SK-N-SH treated with all-trans-retinoic acid at 6 μM for 48 hours (cell line): Measurements from ENCODE around the gene AP4E1.

Experiments
- ARNTL ChIP-seq: fragments of 450-650 bp; formaldehyde crosslinking; IDR thresholded peaks from 2 replicates; pipeline ENCODE4 v1.5.0; 2020; ENCODE audit warnings: low read depth, mild to moderate bottlenecking, moderate library complexity, borderline replicate concordance
- BACH2 ChIP-seq: fragments of 250-450 bp; sonication (Bioruptor Pico); IDR thresholded peaks from 2 replicates; pipeline ENCODE4 v1.9.0; 2021; ENCODE audit warnings: mild to moderate bottlenecking, borderline replicate concordance
- CSDC2 ChIP-seq: fragments of 250-450 bp; sonication (Bioruptor Pico); IDR thresholded peaks from 2 replicates; pipeline ENCODE4 v1.5.0; 2020; ENCODE audit warnings: mild to moderate bottlenecking, moderate library complexity
- ESRRG ChIP-seq: fragments of 250-450 bp; sonication (Bioruptor Pico); IDR thresholded peaks from 2 replicates; pipeline ENCODE4 v1.6.1; 2021; ENCODE audit warnings: mild to moderate bottlenecking
- GLIS3 ChIP-seq: fragments of 250-450 bp; sonication (Bioruptor Pico); IDR thresholded peaks from 2 replicates; pipeline ENCODE4 v1.5.0; 2020; ENCODE audit warnings: mild to moderate bottlenecking, moderate library complexity
- OSR1 ChIP-seq: fragments of 250-450 bp; sonication (Bioruptor Pico); IDR thresholded peaks from 2 replicates; pipeline ENCODE4 v1.8.0; 2022; ENCODE audit warnings: moderate library complexity, mild to moderate bottlenecking, inconsistent platforms
- PATZ1 ChIP-seq: fragments of 250-450 bp; sonication (Bioruptor Pico); IDR thresholded peaks from 2 replicates; pipeline ENCODE4 v1.8.0; 2020; ENCODE audit warnings: mild to moderate bottlenecking, moderate library complexity, borderline replicate concordance
- RARB ChIP-seq: fragments of 250-450 bp; sonication (Bioruptor Pico); IDR thresholded peaks from 2 replicates; pipeline ENCODE4 v1.8.0; 2021; ENCODE audit warnings: mild to moderate bottlenecking, moderate library complexity
- TCF4 ChIP-seq: fragments of 250-450 bp; sonication (Bioruptor Pico); IDR thresholded peaks from 2 replicates; pipeline ENCODE4 v1.8.0; 2021; ENCODE audit warnings: mild to moderate bottlenecking, moderate library complexity, borderline replicate concordance
- TOX ChIP-seq: fragments of 250-450 bp; sonication (Bioruptor Pico); IDR thresholded peaks from 2 replicates; pipeline ENCODE4 v1.8.0; 2021; ENCODE audit warnings: mild to moderate bottlenecking, moderate library complexity, borderline replicate concordance
- ZFP30 ChIP-seq: fragments of 450-650 bp; formaldehyde crosslinking; IDR thresholded peaks from 2 replicates; pipeline ENCODE4 v1.5.0; 2022; ENCODE audit warnings: mild to moderate bottlenecking, moderate library complexity

GRCh38 chr15:51024735-51025453 lies 116.4 kb downstream of the AP4E1 start:
- TF ChIP-seq ZFP30 (CRISPR knock-in tag) (no peak), BACH2 (no peak), OSR1 (CRISPR knock-in tag) (no peak), TCF4 (no peak), ARNTL (CRISPR knock-in tag) (no peak), CSDC2 (CRISPR knock-in tag) (no peak), RARB (CRISPR knock-in tag) (no peak), PATZ1 (CRISPR knock-in tag) (no peak), ESRRG (no peak), TOX (CRISPR knock-in tag) (no peak), GLIS3 (CRISPR knock-in tag) (no peak)
